Loucy (cell line): ENCODE data around the gene PLAU.

Source experiments
- CTCF ChIP-seq: fragments of 200-600 bp; sonication (generic); conservative IDR thresholded peaks from 2 replicates; pipeline ENCODE4 v1.5.1; 2014; ENCODE audit warnings: mild to moderate bottlenecking, antibody characterized with exemption, low read length
- EZH2phosphoT487 ChIP-seq: fragments of 200-600 bp; IDR thresholded peaks from 2 replicates; pipeline ENCODE4 v1.6.1; 2018; ENCODE audit warnings: antibody characterized with exemption, mild to moderate bottlenecking, moderate library complexity, borderline replicate concordance

GRCh38 chr10:73893426-73893825 is 17.5 kb upstream of the PLAU start:
- TF ChIP-seq CTCF (no peak), EZH2phosphoT487 (no peak)
